HG02610 (cell line): ENCODE data around the gene BHLHE23.
A peak's percentile ranks its signal among the peaks of the same experiment; 100 is the strongest.

Experiments
- ATAC-seq: cut with Tn5 transposase; IDR thresholded peaks from one replicate; pipeline ENCODE4 v1.9.1; 2021; ENCODE audit warnings: mild to moderate bottlenecking, moderate library complexity; ENCODE audit not compliant: unreplicated experiment

BHLHE23 gene

DNA sequence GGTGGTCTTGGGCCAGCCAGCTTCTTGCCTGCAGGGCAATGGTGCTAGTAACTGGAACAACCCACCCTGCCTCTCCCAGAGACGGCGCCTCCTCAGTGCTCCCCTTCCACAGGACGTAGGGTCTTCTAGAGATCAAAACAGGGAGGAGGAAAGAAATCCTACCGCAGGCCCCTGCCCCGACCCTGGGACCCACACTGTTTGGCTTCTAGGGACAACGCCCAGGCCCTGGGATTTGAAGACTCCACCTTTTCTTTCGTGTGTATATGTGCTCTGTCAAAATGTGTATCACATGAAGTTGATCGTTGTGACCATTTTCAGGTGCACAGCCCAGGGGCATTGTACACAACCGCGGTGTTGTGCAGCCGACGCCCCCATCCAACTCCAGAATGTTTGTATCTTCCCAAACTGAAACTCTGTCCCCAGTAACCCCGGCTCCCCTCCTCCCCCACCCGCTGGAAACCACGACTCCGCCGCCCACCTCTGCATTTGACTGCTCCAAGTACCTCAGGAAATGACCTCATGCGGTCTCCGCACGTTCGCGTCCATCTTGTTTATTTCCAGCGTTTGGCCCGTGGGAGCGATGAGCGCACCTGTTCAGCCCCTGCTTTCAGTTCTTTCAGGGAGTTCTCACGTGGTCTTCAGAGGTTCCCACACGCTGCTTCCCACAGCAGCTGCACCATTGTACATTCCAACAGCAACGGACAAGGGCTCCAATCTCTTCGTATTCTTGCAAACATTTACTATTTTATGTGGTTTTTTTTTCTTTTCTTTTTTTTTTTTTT lies 3.4 kb upstream of the BHLHE23 start:
- ATAC-seq: peak; percentile 46

DNA sequence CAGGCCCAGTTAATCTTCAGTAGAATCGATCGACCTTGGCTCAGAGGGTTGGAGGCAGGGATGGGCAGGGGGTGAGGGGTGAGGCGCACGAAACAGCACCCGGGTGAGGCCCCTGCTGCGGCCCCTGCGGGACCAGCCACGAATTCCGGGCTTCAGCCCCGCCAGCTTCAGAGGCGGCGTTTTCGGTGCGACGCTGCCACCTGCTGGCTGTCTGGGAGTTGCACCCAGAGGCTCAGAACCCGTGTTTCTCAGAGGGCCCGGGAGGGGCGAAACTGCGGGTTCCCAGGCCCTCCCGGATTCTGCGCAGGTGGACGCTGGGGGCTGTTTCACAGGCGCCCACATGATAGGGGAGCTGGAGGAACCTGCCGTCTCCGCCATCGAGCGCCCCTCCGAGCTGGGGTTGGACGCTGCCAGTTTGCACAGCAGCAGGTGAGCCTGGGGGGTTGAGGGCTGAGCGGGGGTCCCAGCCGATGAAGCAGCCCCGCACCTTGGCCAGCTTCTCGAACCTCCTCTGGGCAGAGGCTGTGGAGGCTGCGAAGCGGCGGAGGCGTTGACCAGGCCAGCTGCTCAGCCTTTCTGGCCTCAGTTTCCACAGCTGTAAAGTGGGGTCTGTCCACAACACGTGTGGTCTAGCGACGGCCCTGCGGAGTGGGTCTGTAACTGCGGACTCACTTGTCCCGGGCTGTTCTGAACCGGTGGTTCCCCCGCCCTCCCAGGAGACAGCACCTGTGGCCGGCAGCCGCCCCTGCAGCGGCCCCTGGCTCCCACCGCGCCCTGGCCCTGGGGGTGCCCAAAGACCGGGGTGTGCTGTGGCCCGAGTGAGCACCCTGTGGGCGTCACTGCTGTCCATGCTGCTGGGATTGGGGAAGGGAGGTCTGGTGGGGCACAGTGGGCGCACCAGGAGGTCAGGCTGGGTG lies 2.5 kb upstream of the BHLHE23 start:
- ATAC-seq: peak; percentile 27

DNA sequence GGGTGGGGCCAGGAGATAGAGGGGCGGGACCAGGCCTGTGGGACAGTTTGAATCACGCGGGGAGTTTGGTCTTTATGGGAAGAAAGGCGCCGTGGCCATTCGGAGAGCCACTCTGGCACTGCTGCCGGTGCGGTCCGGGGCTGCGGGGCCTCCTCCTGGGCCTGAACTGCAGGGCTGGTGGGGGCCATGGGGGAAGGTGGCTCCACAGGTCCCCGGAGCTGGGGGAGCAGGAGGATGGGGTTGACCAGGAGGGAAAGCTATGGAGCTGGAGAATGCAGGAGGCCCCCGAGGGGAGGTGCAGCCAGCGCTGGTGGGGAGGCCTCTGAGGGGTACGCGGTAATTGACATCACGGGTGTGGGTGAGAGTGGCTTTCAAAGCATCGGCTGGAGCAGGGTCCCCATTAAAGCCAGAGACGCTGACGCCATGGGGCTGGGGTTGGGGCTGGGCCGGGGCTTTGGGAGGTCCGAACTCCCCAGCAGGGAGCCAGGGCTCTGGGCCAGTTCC lies 1.8 kb upstream of the BHLHE23 start:
- ATAC-seq: no peak

DNA sequence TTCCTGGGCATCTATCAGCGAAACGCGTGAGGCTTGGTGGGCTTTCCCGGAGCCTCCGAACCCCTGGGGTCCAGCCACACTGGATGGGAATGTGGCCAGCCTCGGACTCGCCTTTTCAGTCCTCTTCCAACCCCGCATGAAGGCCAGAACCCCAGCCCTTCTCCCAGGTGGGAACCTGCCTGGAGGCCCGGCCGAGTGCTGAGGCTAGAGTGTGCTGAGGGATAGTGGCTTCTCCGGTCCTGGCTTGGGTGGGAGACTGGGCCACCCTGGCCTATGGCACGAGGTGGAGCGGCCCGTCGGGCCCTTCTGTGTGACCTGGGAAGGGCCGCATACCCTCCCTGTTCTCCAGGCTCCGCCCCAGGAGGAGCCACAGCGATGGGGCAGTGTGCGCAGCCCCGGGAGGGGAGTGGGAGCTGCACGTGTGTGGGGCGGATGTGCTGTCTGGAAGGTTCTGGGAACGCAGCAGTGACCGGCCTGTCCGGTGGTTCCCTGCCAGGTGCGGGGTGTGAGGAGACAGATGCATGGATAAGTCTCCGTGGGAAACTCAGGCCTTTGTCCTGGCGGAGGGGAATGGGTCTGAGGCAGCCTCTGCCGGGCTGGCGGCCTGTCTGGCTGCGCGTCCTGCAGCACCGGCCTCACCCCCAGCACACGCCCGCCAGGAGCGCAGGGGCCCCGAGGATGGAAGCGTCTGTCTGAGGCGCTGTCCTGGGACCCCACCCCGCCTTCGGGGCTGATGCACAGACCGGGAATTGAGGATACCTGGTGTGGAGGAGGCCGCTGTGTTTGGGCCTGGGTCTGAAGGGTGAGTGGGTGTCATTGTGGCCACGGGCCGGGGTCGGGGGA lies 1.1 kb upstream of the BHLHE23 start:
- no peak for ATAC-seq

DNA sequence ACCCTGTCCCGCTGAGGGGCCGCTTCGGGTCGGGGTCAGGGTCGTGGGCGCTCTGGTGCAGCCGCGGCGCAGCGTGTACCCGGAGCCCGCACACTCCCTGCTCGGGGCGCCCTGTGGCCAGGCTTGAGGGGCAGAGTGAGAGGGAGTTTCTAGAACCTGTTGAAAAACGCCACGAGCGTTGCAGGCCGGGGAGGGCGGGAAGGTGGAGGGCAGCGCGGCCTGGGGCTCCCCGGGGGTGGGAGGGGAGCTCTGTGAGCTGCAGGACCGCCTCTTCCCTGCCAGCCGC lies 539 bp upstream of the BHLHE23 start:
- no peak for ATAC-seq

DNA sequence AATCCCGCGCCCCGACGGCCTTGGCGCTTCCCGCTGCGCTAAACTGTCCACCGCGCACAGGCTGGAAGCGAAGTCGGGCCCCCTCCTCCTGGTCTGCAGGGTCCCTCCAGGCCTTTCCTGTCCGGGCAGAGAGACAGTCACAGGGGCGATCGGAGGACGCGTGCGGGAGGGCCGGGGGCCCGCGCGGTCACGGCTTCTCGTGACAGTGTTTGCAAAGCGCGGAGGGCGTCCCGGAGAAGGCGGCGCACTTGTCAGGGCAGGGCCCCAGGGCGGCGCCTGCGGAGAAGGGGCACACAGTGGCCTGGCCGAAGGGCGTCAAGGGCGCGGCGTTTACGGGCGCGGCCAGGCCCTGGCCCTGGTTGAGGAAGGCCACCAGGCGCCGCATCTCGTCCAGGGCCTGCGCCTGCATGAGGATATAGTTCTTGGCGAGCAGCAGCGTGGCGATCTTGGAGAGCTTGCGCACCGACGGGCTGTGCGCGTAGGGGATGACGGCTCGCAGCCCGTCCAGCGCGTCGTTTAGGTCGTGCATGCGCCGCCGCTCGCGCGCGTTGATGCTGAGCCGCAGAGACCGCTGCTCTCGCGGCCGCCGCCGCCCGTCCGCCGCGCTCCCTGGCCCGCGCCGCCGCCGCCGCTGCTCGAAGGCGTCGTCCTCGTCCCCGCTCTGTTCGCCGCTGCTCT lies 763 bp downstream of the BHLHE23 start:
- no peak for ATAC-seq

DNA sequence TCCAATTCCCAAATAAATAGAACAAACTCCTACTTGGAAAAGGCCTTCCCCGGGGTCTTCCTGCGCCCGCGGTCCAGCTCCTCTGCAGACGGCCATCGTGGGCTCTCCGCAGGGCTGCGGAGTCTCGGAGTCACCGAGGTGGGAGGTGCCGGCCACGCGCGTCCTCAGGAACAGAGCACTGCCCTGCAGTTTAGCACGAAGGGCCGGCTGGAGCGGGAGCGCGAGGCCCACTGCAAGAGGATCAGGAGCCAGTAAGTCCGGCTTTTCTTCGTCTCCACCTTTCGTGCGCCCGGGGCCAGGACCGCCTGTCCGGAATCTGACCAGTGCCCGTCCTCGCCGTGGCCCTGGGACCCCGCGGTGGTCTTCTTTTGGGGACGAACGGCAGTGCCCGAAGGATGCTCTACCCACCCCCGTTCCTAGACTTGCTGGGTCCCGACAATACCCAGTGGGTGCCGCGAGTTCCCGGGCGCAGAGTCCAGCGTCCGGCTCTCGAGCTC lies 1.4 kb downstream of the BHLHE23 start:
- no peak for ATAC-seq

DNA sequence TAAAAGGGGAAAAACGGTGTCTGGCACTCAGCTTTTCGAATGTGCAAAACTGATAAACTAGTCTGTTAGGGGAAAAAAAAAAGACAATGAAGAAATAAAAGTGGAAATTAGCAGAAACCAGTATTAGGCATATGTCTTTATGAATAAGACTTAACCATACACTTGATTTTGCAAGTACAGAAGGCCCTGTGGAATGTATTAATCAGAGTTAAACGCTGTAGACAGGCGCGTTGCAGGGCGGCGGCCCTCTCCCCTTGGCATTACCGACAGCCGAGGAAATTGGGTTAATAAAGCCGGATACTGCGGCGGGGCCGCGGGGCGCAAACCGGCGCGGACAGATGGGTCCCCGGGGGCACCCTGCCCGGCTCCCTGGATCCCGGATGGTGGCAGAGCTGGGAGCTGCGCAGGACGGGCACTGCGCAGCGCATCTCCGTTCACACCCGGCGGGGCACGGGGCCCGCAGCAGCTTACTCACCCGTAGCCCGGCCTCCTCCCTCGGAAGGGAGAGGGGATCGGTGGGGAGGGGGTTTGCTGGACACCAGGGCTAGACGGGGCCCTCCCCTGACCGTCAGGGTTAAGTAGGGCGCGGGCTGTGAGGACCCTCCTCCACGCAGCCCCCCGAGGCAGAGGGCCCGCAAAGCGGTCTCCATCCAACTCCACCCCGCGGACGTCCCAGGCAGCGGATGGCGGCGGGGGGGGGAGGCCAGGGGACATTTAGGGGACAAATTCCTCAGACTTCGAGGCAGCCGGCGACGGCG lies 2.0 kb downstream of the BHLHE23 start:
- ATAC-seq: no peak

DNA sequence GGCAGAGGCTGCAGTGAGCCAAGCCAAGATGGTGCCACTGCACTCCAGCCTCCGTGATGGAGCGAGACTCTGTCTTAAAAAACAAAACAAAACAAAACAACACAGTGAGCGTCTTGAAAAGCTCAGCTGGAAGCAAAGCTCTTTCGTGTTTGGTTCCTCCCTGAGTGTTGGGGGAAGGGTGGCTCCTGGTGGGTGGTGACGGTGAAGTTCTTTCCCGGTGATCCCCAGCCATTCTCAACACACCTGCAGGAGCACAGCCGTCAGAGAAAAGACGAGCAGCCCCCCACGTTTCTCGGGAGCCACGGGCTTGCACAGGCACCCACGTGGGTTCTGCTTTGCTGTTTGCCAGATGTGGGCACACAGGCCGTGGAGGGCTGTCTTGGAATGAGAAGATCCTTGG lies 3.2 kb downstream of the BHLHE23 start:
- ATAC-seq: no peak

DNA sequence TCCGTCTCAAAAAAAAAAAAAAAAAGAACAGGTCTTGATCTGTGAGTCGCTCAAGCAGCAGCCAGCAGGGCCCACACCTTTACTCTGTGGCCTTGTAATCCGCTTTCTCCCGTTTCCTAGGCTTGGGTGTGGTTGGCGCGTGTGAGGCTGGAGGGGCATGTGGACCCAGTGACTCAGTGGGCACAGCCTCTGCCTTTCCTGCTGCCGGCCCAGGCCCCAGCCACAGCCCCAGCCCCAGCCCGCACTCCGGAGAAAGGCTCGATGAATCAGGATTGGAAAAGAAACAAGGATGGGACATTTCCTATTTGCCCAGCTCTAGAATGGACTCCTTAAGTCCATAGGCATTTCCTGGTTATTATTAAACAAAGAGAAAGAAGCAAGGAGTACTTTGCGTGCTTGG lies 4.3 kb downstream of the BHLHE23 start:
- no peak for ATAC-seq

DNA sequence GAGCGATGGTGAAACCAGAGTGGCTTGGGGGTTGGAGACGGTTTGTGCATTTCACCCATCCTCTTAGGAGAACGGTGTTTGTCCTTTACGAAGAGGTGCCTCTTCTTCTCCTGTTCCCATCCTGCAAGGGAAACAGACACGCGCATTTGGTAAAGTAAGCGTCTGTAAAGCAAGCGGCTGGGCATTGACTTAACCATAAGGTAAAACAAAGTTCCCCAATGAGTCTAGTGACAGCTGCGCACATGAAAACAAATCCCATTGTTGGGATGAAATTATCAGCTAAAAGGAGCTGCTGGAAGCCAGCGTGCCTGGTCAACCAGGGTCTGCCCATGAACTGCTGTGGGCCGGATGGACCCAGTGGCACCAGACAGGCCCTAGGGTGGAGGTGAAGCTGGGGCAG lies 5.8 kb downstream of the BHLHE23 start:
- ATAC-seq: no peak

DNA sequence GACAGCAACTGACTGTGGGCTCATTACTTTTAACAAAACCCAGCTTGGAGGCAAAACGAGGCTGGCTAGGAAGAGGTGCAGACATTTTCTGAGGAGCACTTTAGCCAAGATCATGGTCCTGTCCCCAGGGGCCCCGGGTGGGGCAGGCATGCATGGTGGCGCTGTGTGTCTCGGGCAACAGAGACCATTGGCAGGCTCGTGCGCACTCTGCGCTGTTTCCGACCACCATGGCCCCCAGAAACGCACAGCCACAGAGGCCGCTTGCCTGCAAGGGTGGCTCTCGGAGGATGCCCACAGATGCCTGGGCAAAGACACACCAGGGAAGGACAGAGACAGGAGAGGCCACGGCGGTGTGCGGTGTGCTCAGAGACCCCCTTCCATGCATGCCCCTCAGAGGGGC lies 6.7 kb downstream of the BHLHE23 start:
- ATAC-seq: no peak

DNA sequence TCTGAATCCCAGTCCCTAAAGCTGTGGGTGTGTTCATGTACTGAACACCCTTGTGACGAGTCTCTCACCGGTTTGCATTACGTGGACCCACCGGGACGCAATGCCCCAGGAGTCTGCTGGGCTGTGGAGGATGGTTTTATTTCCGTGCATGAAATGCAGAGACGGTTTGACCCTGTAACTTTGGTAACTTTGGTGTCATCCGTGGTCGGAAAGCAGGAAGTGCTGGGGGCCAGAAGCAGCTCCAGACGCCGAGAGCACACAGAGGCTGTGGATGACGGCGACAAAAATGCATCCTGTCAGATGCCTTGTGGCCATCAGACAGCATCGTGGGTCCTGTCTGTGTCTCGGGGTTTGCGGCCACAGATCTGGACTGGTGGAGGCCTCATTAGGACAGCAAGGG lies 7.2 kb downstream of the BHLHE23 start:
- ATAC-seq: no peak

DNA sequence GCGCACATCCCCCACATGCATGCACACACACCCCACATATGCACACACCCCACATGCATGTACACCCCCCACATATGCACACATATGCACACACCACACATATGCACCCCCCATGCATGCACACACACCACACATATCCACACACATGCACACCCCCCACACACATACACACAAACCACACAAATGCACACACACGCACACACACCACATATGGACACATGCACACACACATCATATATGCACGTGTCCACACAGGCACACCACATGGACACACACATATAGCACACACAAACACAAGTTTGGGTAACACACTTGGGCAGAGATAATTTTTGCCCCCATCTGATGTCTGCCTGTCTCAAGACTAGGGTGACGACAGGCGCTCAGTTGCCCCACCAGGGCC lies 8.3 kb downstream of the BHLHE23 start:
- no peak for ATAC-seq

DNA sequence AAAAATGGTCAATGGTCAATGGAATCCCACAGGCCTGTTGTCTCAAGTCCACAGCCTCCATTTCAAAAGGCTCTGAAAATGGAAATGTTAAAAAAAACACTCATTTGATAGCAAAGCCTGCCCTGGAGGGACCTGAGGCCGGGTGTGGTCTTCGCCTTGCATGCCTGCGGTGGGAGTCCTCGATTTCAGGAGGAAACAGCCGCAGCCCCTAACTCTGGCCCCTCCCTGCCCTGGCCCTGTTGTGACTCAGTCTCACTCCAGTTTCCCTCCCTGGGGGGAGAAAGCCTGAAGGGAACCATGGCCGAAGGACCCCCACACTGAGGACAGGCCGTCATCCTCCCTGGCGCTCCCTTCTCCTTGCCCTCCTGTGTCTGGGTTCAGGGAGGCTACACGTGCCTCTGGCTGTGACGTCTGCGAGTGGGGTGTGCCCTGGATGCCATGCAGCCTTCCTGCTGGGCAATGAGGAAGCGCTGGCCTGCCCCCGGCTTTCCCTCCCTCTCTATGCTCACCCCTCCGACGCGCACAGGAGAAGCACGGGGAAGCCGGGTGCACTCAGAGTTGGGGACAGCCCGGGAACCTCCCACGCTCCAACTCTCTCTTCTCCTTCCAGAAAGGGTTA lies 9.2 kb downstream of the BHLHE23 start:
- no peak for ATAC-seq

DNA sequence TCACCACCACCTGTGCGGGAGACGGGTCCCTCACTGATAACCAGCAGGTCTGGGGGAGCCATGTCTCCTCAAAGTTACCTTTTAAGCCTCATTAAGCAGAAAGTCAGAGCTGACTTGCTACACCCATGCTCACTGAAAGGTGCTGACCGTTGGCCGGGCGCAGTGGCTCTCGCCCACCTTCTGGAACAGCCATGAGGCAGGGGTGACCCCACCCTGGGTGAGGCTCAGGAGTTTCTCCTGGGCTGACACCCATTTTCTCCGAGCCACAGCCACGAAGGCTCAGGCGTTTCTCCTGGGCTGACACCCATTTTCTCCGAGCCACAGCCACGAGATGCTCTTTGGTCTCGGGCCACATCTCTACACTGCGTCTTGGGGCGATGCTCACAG lies 10.2 kb downstream of the BHLHE23 start:
- ATAC-seq: no peak

DNA sequence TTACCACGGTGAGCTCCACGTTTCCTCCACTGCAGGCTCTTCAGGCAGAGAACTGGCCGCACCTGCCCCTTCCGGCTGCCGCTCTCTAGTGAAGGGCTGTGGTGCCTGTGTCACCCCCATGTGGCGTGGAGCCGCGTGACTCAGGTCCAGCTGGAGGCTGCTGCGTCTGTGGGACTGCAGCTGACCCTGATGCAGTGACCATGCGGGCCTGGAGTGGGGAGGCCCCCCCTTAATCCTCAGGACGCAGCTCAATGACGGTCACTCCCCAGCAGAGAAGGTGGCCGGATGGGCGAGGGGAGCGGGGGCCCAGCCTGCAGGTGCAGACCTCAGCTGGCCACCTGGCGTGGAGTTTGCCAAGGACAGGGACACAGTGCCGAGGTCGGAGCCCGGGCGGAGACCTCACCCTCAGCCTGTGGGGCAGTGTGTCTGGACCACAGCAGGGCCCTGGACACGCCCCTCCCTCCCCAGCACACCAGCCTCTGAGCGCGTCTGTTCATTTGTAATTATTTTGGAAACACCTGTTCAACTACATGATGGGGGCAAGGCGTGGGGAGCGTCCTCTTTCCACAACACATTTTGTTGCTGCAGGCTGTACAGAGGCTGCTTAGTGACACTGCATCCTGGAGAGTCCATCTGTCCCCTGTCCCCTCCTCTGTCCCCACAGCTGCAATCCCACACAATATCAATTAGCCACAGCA lies 10.7 kb downstream of the BHLHE23 start:
- ATAC-seq: no peak

DNA sequence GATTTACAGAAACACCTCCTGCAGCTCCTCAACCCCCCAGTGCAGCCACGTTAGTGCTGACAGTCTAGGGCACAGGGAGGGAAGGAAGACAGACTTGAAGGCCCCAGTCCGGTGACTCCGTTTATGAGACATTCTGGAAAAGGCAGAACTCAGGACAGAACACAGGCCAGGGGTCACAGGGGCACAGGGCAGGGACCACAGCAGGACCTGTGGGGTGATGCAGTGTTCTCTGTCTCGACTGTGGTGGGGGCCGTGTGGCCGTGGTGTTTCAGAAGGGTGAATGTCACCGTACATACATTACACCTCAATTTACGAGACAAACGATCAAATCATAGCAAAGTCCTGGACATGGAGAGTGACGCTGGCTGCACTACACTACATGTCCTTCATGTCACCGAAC lies 11.3 kb downstream of the BHLHE23 start:
- no peak for ATAC-seq

DNA sequence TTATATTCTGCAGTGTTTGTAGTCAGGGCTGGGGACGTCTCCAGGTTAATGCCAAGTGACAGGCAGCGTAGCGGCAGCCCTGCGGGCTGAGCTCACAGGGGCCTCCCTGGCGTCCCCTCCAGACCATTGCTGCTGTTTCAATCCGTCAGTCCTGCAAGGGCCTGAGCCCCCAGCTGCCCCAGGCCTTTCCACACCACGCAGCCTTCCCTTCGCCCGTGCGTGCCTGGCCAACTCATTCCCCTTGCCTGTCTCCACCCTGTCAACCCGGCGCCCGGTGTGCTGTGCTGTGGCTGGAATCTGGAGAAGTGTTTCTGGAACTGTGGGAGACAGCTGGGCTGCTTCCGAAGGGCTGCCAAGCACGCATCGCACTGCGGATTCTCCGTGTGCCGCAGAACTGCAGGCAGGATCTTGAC lies 11.9 kb downstream of the BHLHE23 start:
- ATAC-seq: no peak
